Tracheal epithelial cell (primary cell): ENCODE results near the gene FCRL5. TPM values are rescaled to one million over a fixed set of nuclear protein-coding genes. Genes with fewer than 3 reads are reported as not detected.

Experiments used
- total RNA-seq: library from RNA; depleted of rRNA; stranded (reverse); fragments of >200 nt; gene quantifications from 2 replicates; pipeline ENCODE4 v1.2.1, GENCODE V29; 2014

The FCRL5 gene
- not detected in 2 replicates for total RNA-seq

GRCh38 chr1:157551694-157552693, at the start of gene FCRL5:
Gene FCRL5 (minus strand): TSS chr1:157552515. CDS start chr1:157552362, 153 bp downstream.

DNA sequence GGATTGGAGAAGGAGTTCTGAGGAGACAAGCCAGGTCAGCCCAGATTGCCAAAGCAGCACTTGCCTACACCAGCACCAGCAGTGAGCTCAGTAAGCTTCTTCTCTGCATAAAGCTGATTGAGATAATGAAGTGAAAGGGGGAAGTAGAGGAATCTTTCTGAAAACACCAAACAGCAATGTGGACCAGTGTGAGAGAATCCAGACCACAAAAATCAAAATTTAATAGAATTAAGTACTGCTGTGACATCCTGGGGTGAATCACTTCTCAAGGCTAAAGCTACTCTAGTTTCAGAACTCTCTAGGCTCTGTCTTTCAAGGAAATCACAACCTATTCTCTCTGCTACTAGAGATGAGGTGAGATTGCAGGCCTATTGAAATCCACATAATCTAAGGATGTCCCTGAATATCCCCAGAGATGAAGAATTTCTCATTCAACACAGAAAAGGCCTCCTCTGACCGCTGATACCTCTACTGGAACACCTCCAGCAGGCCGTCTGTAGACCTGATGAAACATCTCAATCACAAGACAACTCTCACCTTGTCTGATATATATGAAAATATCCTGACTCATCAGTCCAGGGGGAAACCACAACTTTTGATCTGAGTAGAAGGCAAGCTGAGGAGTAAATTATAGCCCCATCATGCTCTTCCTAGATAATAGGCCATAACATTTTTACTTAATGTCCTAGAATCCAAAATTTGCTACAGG, 45.8 kb upstream of the FCRL5 start, which contains the start of gene FCRL4:
FCRL4 (minus strand) TSS at position 127 of the 709 bp plus-strand sequence. CDS start 141 bp downstream, outside the sequence.

Other genes with a start within 250 kb of the FCRL5 start
- not detected in 2 replicates for gene FCRL4, start 45.6 kb upstream of the FCRL5 start, total RNA-seq
- 0.21 TPM in 1 of 2 replicates, not detected in the other for gene FCRL3, start 148.3 kb upstream of the FCRL5 start, total RNA-seq
- not detected in 2 replicates for gene FCRL2, start 224.6 kb upstream of the FCRL5 start, total RNA-seq